Gastroesophageal sphincter (tissue), 4 donors: ENCODE measurements around the gene SMAD6. TPM values are rescaled to one million over a fixed set of nuclear protein-coding genes. Genes with fewer than 3 reads are reported as not detected.

Experiments
- ATAC-seq: fragments of 150-250 bp; one replicate; pipeline ENCODE4 v1.9.1; 2016; ENCODE audit warnings: mild to moderate bottlenecking, moderate library complexity
- H3K27ac ChIP-seq, 4 donors: fragments of 200-600 bp; sonication (generic) in 3 of 4; 1 replicate in 3 of 4; 2 replicates in 1 of 4; pipeline ENCODE4 v1.5.1; 2016 to 2019
- H3K27me3 ChIP-seq: fragments of 200-600 bp; sonication (generic); one replicate; pipeline ENCODE4 v1.5.1; 2019
- H3K36me3 ChIP-seq, 2 donors: fragments of 200-600 bp; sonication (generic); one replicate each; pipeline ENCODE4 v1.5.1; 2019; ENCODE audit warnings: control low read depth in 1 of 2
- H3K4me1 ChIP-seq, 3 donors: fragments of 200-600 bp; sonication (generic); 1 replicate in 2 of 3; 2 replicates in 1 of 3; pipeline ENCODE4 v1.5.1; 2016 to 2019; ENCODE audit warnings: control low read depth in 2 of 3
- H3K4me3 ChIP-seq, 2 donors: fragments of 200-600 bp; sonication (generic); one replicate each; pipeline ENCODE4 v1.5.1; 2019; ENCODE audit warnings: mild to moderate bottlenecking in 1 of 2, moderate library complexity in 1 of 2
- H3K9me3 ChIP-seq, 3 donors: fragments of 200-600 bp; sonication (generic); one replicate each; pipeline ENCODE4 v1.5.1; 2017 to 2019; ENCODE audit warnings: control low read depth in 2 of 3
- CTCF ChIP-seq, 4 experiments: fragments of 200-600 bp in 2 of 4; fragments of 450-650 bp in 2 of 4; sonication (generic) in 1 of 4; IDR thresholded peaks; one replicate each; pipeline ENCODE4 v1.5.1; 2017 to 2019; ENCODE audit warnings: antibody characterized with exemption in 4 of 4, mild to moderate bottlenecking in 2 of 4, moderate library complexity in 2 of 4
- EP300 ChIP-seq: sonication (generic); formaldehyde crosslinking; IDR thresholded peaks from one replicate; pipeline ENCODE4 v1.6.1; 2017; ENCODE audit warnings: antibody characterized with exemption, mild to moderate bottlenecking
- POLR2A ChIP-seq, 2 donors: fragments of 450-650 bp; IDR thresholded peaks; one replicate each; pipeline ENCODE4 v1.6.1; 2017; ENCODE audit warnings: antibody characterized with exemption in 2 of 2, mild to moderate bottlenecking in 2 of 2, moderate library complexity in 1 of 2
- POLR2AphosphoS5 ChIP-seq: sonication (generic); formaldehyde crosslinking; IDR thresholded peaks from one replicate; pipeline ENCODE4 v1.6.1; 2017; ENCODE audit warnings: antibody characterized with exemption
- WGBS, 2 donors: methylation state at CpG; one replicate each; pipeline ENCODE4 v1.1.5; 2018; ENCODE audit warnings: low coverage in 1 of 2; 5-methylcytosine and 5-hydroxymethylcytosine counted together
- total RNA-seq, 4 donors: library from RNA; depleted of rRNA; stranded (reverse); fragments of >200 nt; gene quantifications; one replicate each; pipeline ENCODE4 v1.1.0, GENCODE V29; 2016

SMAD6 gene
- total RNA-seq, 4 donors from 2014 or later: 9.9 to 11.2 (median 10.9) TPM

- TF ChIP-seq POLR2A (IDR thresholded peaks at IDR 0.05) (no peak), CTCF (IDR thresholded peaks at IDR 0.05) (no peak), EP300 (no peak), POLR2AphosphoS5 (no peak)
Observed at GRCh38 chr15:66654739-66655375, 47.2 kb upstream of the SMAD6 start.

GRCh38 chr15:66655511-66655910 lies 46.5 kb upstream of the SMAD6 start:
- ATAC-seq: no peak
- Histone ChIP-seq H3K9me3 (no peaks in the 10 kb centered on the region), H3K4me1 (peaks cover 0 to 19% (median 4%) of the 10 kb centered on the region in 3 donors), H3K4me3 (no peak overlapping the region), H3K36me3 (no peaks in the 10 kb centered on the region), H3K27me3 (peaks cover 11% of the 10 kb centered on the region), H3K27ac (no peak overlapping the region)
- WGBS, 2 donors: 67% methylated on average over 1 of the region's 14 CpGs; no CpG with 5 or more reads in 1 of the 2 donors
- no peak for TF ChIP-seq CTCF (IDR thresholded peaks at IDR 0.05)
- TF ChIP-seq POLR2A (IDR thresholded peaks at IDR 0.05): no peak
- TF ChIP-seq EP300: no peak
- no peak for TF ChIP-seq POLR2AphosphoS5

More at GRCh38 chr15:66654739-66655375, 47.2 kb upstream of the SMAD6 start:
- 30 to 33% methylated on average over 2 to 4 of the region's 45 CpGs for WGBS, 2 donors
- peaks cover 0 to 25% (median 4%) of the 10 kb centered on the region in 3 donors for H3K4me1 ChIP-seq
- H3K9me3 ChIP-seq: no peaks in the 10 kb centered on the region
- peak overlapping the region in 1 of 2 donors; percentile 46 for H3K4me3 ChIP-seq
- peak overlapping the region in 1 of 4 donors; percentile 64 for H3K27ac ChIP-seq
- H3K36me3 ChIP-seq: no peaks in the 10 kb centered on the region
- H3K27me3 ChIP-seq: peaks cover 11% of the 10 kb centered on the region
- no peak for ATAC-seq

- Histone ChIP-seq H3K4me1 (peaks cover 0 to 18% (median 4%) of the 10 kb centered on the region in 3 donors), H3K9me3 (no peaks in the 10 kb centered on the region), H3K27ac (no peak overlapping the region), H3K4me3 (no peak overlapping the region), H3K36me3 (no peaks in the 10 kb centered on the region), H3K27me3 (peaks cover 11% of the 10 kb centered on the region)
- ATAC-seq: no peak
- TF ChIP-seq POLR2A (IDR thresholded peaks at IDR 0.05) (no peak), EP300 (no peak), CTCF (IDR thresholded peaks at IDR 0.05) (no peak), POLR2AphosphoS5 (no peak)
- no CpG with 5 or more reads among the region's 2 CpGs for WGBS, 2 donors
Observed at GRCh38 chr15:66655997-66656396, 46.0 kb upstream of the SMAD6 start.

GRCh38 chr15:66657185-66658020 lies 44.6 kb upstream of the SMAD6 start:
- H3K4me1 ChIP-seq: peaks cover 0 to 18% (median 4%) of the 10 kb centered on the region in 3 donors
- H3K4me3 ChIP-seq: no peak overlapping the region
- TF ChIP-seq CTCF (IDR thresholded peaks at IDR 0.05): no peak
- no peak for TF ChIP-seq EP300
- no peak for TF ChIP-seq POLR2A (IDR thresholded peaks at IDR 0.05)
- H3K27me3 ChIP-seq: peaks cover 11% of the 10 kb centered on the region
- peak overlapping the region in 1 of 4 donors; percentile 31 for H3K27ac ChIP-seq
- ATAC-seq: no peak
- H3K9me3 ChIP-seq: no peaks in the 10 kb centered on the region
- H3K36me3 ChIP-seq: no peaks in the 10 kb centered on the region
- WGBS, 2 donors: 68 to 89% methylated on average over 4 of the region's 9 CpGs
